UCSD-AML1 (cell line): ENCODE data around the gene SLC5A8.

Source experiments
- DNase-seq: peaks from one replicate; lab custom pipeline; 2025; ENCODE audit not compliant: unreplicated experiment; lab: John Stamatoyannopoulos, UW

SLC5A8 gene

GRCh38 chr12:101209319-101210302 lies at the start of gene SLC5A8:
Gene SLC5A8 (minus strand): TSS chr12:101210238. CDS start chr12:101209848, 390 bp downstream.
- no peak for DNase-seq

- no peak for DNase-seq
These were observed 47.3 kb upstream of the SLC5A8 start for GRCh38 chr12:101257357-101257756.

- no peak for DNase-seq
These were observed 46.2 kb upstream of the SLC5A8 start for GRCh38 chr12:101256266-101256665.

GRCh38 chr12:101243616-101244015 lies 33.6 kb upstream of the SLC5A8 start:
- DNase-seq = no peak

- DNase-seq = no peak
These were observed 33.0 kb upstream of the SLC5A8 start for GRCh38 chr12:101243074-101243473.

GRCh38 chr12:101238800-101239329 lies 28.8 kb upstream of the SLC5A8 start:
- no peak for DNase-seq

GRCh38 chr12:101238306-101238705 lies 28.3 kb upstream of the SLC5A8 start:
- DNase-seq = no peak

- DNase-seq = no peak
These were observed 25.6 kb upstream of the SLC5A8 start for GRCh38 chr12:101235686-101236085.

- DNase-seq = no peak
These were observed 21.6 kb upstream of the SLC5A8 start for GRCh38 chr12:101231636-101232035.

- DNase-seq = no peak
These were observed 20.5 kb upstream of the SLC5A8 start for GRCh38 chr12:101230547-101230946.

- no peak for DNase-seq
These were observed 19.8 kb upstream of the SLC5A8 start for GRCh38 chr12:101229841-101230241.

GRCh38 chr12:101221301-101221700 lies 11.3 kb upstream of the SLC5A8 start:
- DNase-seq = no peak

- DNase-seq = no peak
These were observed 6.8 kb upstream of the SLC5A8 start for GRCh38 chr12:101216810-101217209.

GRCh38 chr12:101207086-101207780 lies 2.8 kb downstream of the SLC5A8 start:
- DNase-seq = no peak

GRCh38 chr12:101204602-101205304 lies 5.3 kb downstream of the SLC5A8 start:
- DNase-seq = no peak

- DNase-seq = no peak
These were observed 9.2 kb downstream of the SLC5A8 start for GRCh38 chr12:101200824-101201223.

- DNase-seq = no peak
These were observed 9.9 kb downstream of the SLC5A8 start for GRCh38 chr12:101200145-101200544.

GRCh38 chr12:101186291-101186690 lies 23.7 kb downstream of the SLC5A8 start:
- DNase-seq = no peak

GRCh38 chr12:101181776-101182175 lies 28.3 kb downstream of the SLC5A8 start:
- no peak for DNase-seq

- no peak for DNase-seq
These were observed 35.5 kb downstream of the SLC5A8 start for GRCh38 chr12:101174541-101174940.

GRCh38 chr12:101173197-101173749 lies 36.8 kb downstream of the SLC5A8 start:
- DNase-seq = no peak
